Measurements from ENCODE around the gene PIK3CG. TPM values are rescaled to one million over a fixed set of nuclear protein-coding genes. Genes with fewer than 3 reads are reported as not detected.
"Not testable (repeated sequence)": the region's sequence is repeated elsewhere in the genome, so short reads cannot be mapped to it uniquely, and the experiment has no call there.

The PIK3CG gene
- total RNA-seq, 1 experiment from 2014 or later, result 0.12 TPM

DNA sequence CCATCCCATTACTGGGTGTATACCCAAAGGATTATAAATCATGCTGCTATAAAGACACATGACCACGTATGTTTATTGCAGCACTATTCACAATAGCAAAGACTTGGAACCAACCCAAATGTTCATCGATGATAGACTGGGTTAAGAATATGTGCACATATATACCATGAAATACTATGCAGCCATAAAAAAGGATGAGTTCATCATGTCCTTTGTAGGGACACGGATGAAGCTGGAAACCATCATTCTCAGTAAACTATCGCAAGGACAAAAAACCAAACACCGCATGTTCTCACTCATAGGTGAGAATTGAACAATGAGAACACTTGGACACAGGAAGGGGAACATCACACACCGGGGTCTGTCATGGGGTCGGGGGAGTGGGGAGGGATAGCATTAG, 73.0 kb downstream of the PIK3CG start:
- DNase-seq (ENCODE audit: low read depth), result not testable (repeated sequence)

DNA sequence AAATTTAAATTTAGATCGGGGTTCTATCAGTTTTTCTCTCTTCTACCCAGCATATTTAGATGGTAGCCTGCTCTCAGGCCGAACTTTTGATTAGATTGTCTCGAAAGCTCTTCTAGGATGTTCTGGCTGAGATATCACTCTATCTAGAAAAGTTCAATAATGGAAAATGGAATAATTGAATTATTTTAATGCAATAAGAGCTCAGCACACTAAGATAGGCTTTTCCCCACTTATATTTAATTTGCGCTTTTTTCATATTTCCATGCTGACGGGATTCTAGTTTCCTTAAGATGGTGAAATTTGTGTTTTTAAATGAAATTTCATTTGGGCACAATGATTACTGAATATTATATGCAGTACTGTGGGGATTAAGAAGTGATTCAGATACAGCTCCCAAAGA, 73.7 kb downstream of the PIK3CG start:
- no peak for DNase-seq (ENCODE audit: low read depth)

DNA sequence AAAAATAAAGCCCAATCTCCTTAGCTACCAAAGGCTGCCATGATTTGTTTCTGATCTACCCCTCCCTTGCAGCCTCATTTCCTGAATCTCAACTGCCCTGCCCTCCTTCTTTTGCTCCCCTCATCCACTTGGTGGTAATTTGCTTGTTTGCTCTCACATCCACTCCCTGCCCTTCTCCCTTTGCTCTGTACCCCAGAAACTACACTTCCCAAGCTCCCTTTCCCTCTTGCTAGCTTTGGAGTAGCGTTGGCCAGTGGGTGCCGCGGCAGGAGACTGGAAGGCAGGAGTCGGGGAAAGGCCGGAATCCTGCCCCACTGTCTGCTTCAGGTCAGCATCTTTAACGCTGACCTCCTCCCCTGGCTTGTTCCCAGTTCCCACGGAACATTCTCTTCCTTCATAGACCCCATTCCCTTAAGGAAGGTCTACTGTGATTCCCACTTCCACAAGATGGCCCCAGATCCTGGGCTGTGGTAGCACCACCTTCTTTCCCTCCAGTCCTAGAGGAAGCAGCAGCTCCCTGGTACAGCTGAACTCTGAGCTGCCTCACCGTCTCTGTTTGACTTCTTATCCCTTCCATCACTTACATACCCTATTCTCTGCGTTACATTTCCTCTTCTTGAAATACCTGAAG, 79.1 kb downstream of the PIK3CG start:
- no peak for DNase-seq (ENCODE audit: low read depth)

DNA sequence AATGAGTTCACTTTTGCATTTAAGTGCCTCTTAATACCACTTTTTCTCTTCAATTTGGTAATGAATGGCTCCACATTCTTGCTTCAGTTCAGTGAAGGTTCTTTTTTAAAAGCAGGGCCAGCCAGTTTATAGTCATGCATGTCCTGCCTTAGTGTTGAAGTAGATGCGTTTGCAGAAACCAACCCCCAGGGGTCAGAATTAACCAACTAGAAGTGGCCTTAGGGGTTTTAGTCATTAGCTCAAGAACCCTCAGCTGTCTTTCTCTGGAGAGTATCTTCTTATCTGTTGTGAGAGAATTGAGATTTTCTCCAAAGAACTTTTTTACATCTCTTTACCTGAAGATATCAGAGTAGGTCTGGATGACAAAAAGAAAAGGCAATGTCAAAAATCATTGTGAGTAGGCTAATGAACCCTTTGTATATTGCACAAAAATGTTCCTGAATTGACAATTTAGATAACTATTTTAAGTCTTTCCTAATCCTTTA, 82.2 kb downstream of the PIK3CG start:
- peak; percentile 79 for DNase-seq (ENCODE audit: low read depth)

DNA sequence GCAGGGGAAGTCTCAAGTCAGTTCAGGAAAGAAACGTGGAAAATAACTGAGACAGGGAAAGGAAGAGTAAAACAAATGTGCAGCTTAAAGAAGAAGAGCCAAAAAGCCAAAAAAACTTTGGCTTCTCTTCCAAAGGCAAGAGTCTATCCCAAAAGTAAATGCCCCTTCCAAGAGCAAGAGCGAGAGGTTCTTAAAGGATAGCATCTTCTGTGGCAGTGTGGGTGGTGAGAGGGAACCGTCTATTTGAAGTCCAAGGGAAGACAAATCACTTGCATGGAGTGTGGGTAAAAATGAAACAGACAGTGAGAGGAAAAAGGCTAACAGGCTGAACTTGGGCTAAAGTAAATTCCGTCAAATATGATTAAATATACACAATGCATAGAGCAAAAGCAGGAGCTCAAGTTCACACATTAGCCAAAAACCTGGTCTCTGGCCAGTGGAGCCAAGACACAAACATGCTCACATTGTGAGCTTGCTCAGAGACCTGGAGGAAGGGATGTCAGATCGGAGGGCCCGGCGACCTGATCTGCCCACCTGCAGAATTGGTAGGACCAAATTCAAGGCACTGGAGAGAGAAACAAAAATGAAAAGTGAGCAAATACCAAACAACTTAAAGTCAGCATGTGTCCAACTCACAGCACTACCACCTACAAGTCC, 87.0 kb downstream of the PIK3CG start:
- DNase-seq (ENCODE audit: low read depth), result no peak

DNA sequence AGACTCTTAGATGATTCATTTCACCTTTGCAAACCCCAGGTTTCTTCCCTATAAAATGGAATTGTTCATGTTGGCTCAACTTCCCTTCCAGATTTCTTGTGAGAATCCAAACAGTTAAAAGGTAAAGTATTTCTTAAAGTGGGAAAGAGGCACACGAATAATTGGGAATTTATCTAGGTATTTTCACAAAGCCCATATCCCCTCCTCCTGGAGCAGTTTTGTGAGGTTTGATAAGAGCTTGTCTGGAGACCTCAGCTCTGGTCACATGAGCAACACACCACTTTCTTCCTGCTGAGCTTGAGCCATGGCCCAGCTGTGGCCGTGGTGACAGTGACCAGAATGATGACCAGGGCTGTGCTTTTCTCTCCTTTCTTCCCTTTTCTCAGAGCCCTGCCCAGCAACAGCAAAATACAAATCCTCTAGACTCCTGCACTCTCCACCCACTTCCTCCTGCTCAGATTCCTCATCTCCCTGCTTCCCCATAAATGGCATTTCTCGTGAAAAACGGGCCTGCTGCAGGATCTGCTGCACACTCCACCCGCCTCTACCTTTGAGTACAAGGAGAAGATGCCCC, 87.7 kb downstream of the PIK3CG start:
- DNase-seq (ENCODE audit: low read depth), result peak; percentile 22

DNA sequence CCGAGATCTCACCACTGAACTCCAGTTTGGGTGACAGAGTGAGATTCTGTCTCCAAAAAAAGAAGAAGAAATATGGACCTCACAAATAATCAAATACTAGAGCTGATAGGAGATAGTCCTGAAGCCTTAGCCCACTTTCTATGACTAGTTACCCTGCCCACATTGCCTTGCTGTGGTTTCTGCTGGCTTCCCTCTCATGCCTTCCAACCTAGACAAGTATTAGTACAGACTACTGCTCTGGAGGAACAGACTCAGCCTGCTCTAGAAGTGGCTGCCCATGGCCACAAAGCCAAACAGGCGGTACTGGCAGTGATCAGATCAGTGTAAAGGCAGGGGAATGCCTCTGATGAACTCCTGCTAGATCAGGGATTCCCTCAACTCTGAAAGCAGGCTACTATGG, 89.8 kb downstream of the PIK3CG start:
- no peak for DNase-seq (ENCODE audit: low read depth)

DNA sequence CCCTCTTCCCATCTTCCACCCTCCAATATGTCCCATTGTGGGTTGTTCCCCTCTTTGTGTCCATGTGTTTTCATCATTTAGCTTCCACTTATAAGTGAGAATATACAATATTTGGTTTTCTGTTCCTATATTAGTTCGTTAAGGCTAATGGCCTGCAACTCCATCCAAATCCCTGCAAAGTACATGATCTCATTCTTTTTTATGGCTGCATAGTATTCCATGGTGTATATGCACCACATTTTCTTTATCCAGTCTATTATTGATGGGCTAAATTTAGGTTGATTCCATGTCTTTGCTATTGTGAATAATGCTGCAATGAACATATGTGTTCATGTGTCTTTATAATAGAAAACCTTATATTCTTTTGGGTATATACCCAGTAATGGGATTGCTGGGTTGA, 90.8 kb downstream of the PIK3CG start:
- DNase-seq (ENCODE audit: low read depth), result not testable (repeated sequence)

Other genes with a start within 250 kb of the PIK3CG start
- 202 and 220 TPM in 2 replicates for gene CCDC71L, start 204.1 kb upstream of the PIK3CG start, total RNA-seq (2014; rRNA removed; shearing (Covaris generic))
- 7.0 and 7.7 TPM in 2 replicates for gene PRKAR2B, start 179.4 kb downstream of the PIK3CG start, total RNA-seq (2014; rRNA removed; shearing (Covaris generic))